ENCODE results near the gene OR10D3.

OR10D3 gene, protein sequence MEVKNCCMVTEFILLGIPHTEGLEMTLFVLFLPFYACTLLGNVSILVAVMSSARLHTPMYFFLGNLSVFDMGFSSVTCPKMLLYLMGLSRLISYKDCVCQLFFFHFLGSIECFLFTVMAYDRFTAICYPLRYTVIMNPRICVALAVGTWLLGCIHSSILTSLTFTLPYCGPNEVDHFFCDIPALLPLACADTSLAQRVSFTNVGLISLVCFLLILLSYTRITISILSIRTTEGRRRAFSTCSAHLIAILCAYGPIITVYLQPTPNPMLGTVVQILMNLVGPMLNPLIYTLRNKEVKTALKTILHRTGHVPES

DNA sequence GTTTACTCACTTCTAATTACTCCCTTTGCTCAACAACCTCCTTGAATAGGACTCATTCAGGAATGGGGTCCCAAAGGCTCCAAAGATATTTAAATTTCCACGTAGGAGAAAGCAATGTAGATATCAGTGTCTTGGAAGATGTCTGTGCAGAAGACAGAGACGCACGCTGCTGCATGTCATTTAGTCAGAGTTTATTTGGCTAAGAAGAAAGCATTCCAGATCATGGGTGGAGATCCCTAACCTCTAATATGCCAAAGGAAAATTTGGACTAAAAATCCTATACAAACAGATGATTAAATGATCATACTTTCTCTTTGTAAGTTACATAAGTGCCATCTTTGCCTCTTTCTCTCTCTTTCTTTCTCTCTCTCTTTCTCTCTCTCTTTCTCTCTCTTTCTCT, at the start of gene OR10D3:
Gene OR10D3, plus strand, starts transcription at position 278 of the 400 bp plus-strand sequence. CDS start 1,925 bp downstream, outside the sequence.
- no peak within 1 kb of the TSS for H3K4me3 ChIP-seq (ENCODE audit: low read length)
- DNase-seq (ENCODE audit: low read depth): no peak

DNA sequence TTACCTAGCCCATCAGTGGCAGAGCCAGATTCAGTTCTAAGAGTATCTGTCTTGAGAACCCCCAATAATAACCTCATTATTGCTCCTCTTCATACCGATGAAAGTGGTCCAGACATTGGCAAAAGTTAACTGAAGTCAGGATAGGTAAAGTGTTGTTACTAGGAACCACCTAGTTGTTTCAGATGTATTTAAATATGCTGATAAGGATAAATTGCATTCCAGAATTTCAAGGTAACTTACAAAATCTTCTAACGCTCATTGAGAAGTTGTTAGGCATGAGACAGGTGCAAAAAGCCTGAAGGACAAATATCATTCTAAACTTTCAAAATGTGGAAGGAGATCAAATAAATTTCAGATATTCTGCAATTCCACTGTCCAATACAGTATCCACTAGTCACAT, 40.1 kb upstream of the OR10D3 start:
- H3K4me3 ChIP-seq (ENCODE audit: low read length): no peak overlapping the region
- no peak for DNase-seq (ENCODE audit: low read depth)
- TF ChIP-seq, protein P1, sequence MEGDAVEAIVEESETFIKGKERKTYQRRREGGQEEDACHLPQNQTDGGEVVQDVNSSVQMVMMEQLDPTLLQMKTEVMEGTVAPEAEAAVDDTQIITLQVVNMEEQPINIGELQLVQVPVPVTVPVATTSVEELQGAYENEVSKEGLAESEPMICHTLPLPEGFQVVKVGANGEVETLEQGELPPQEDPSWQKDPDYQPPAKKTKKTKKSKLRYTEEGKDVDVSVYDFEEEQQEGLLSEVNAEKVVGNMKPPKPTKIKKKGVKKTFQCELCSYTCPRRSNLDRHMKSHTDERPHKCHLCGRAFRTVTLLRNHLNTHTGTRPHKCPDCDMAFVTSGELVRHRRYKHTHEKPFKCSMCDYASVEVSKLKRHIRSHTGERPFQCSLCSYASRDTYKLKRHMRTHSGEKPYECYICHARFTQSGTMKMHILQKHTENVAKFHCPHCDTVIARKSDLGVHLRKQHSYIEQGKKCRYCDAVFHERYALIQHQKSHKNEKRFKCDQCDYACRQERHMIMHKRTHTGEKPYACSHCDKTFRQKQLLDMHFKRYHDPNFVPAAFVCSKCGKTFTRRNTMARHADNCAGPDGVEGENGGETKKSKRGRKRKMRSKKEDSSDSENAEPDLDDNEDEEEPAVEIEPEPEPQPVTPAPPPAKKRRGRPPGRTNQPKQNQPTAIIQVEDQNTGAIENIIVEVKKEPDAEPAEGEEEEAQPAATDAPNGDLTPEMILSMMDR (IDR thresholded peaks at IDR 0.05; ENCODE audit: insufficient read depth, low read depth, low read length, missing control alignments): no peak

More for the DNA sequence above, at the start of gene OR10D3:
- TF ChIP-seq, protein P1 (IDR thresholded peaks at IDR 0.05; ENCODE audit: insufficient read depth, low read depth, low read length, missing control alignments): no peak

DNA sequence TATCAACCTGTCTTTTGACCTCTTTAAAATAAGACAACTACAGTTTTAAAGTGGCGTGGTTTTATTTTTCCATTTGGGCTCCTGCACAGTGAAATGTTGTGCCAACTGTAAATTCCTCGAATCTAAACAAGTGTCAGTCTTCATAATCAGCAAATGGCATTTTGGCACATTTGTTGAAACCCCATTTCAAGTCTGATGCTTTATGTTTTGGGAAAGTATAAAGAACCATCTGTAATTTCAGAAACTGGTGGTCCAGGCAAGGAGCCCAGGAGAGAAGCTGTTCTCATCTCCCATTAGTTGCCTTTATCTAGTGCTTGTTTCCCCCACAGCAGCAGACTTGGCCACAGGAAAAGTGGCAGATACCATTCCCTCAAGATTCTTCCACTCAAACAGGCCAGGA, 35.2 kb upstream of the OR10D3 start:
- TF ChIP-seq, protein P1 (IDR thresholded peaks at IDR 0.05; ENCODE audit: insufficient read depth, low read depth, low read length, missing control alignments): no peak
- no peak for DNase-seq (ENCODE audit: low read depth)
- no peak overlapping the region for H3K4me3 ChIP-seq (ENCODE audit: low read length)

DNA sequence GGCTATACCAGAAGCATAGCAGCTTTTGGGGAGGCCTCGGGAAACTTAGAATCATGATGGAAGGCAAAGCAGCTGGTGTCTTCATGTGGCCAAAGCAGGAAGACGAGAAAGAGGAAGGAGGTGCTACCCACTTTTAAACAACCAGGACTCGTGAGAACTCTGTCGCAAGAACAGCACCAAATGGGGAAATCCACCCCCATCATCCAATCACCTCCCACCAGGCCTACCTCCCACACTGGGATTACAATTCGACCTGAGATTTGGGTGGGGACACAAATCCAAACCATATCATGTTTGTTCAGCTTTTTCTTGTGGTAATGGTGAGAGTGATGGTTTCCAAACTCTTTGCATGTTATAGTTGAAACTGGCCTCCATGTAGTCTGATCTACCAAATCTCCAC, 32.5 kb upstream of the OR10D3 start:
- DNase-seq (ENCODE audit: low read depth): no peak
- TF ChIP-seq, protein P1 (IDR thresholded peaks at IDR 0.05; ENCODE audit: insufficient read depth, low read depth, low read length, missing control alignments): no peak
- H3K4me3 ChIP-seq (ENCODE audit: low read length): no peak overlapping the region

DNA sequence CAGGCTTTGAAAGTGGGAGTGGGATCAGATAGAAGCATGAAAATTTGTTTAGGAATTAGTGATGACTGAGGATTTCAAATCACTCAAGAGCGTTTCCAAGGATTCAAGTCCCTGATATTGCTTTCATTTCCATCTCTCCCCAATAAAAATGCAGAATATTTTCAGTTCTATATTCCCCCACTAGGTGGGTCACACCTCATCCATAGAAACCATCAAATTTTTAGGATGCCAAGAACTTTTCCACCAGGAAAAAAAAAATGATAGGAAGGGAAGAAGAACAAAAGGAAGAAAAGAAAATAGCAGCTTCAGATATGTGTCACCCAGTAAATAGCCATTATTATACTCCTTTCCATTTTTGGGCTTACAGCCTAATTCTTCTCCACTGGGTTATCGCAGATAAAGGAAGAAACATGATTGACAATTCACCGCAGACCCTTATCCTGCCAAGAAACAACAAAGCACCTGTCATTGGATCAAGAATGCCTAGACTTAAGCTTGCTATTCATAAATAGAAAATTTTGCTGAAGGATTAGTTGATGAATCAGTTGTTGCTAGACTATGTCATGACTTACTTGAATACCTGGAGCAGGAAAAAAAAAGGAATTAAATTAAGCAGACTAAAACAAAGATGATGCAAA, 30.3 kb upstream of the OR10D3 start:
- H3K4me3 ChIP-seq (ENCODE audit: low read length): no peak overlapping the region
- no peak for DNase-seq (ENCODE audit: low read depth)
- TF ChIP-seq, protein P1 (IDR thresholded peaks at IDR 0.05; ENCODE audit: insufficient read depth, low read depth, low read length, missing control alignments): no peak

DNA sequence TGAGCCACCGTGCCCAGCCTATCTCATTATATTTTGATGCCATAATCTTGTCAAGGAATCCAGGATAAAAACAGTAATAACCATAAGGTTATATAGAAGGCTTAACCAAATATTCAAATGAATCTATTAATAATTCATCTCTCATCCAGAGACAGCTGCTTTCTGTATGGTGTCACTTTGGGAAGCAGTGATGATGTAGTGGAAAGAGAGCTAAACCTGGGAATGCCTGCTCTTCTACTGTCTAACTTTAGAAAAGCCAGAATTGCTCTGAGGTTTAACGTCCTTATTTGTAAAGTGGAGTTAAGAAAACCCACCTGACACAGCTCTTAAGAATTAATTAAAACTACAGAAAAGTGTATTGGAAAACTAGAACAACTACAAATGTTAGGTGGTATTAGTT, 29.3 kb upstream of the OR10D3 start:
- TF ChIP-seq, protein P1 (IDR thresholded peaks at IDR 0.05; ENCODE audit: insufficient read depth, low read depth, low read length, missing control alignments): no peak
- no peak for DNase-seq (ENCODE audit: low read depth)

More for the DNA sequence above, 29.3 kb upstream of the OR10D3 start:
- no peak overlapping the region for H3K4me3 ChIP-seq (ENCODE audit: low read length)
